Natural killer cell (primary cell): ENCODE measurements around the gene IL1RAPL2. TPM values are rescaled to one million over a fixed set of nuclear protein-coding genes. Genes with fewer than 3 reads are reported as not detected.
"Not testable (repeated sequence)": the region's sequence is repeated elsewhere in the genome, so short reads cannot be mapped to it uniquely, and the experiment has no call there.

ENCODE experiments used
- ATAC-seq, 3 donors: fragments of 150-1000 bp in 2 of 3; fragments of 200-7000 bp in 1 of 3; cut with Tn5 transposase; 1 replicate in 1 of 3; 2 replicates in 2 of 3; pipeline ENCODE4 v1.10.0; 2021; ENCODE audit warnings: mild to moderate bottlenecking in 2 of 3, moderate library complexity in 2 of 3
- DNase-seq, 2 donors: peaks; one replicate each; pipeline versions ENCODE4 v3.0.0 to v3.0.0-alpha.2; 2013 to 2021; ENCODE audit warnings: mixed read lengths in 1 of 2
- H3K27ac ChIP-seq: one replicate; pipeline ENCODE4 v1.5.1; 2013; ENCODE audit warnings: mild to moderate bottlenecking, low read length
- H3K27me3 ChIP-seq: one replicate; pipeline ENCODE4 v1.6.1; 2013; ENCODE audit warnings: low read length; ENCODE audit not compliant: control insufficient read depth, insufficient read depth
- H3K36me3 ChIP-seq: one replicate; pipeline ENCODE4 v1.6.1; 2013; ENCODE audit warnings: low read length; ENCODE audit not compliant: control insufficient read depth, insufficient read depth
- H3K4me1 ChIP-seq: one replicate; pipeline ENCODE4 v1.6.1; 2013; ENCODE audit warnings: low read length; ENCODE audit not compliant: control insufficient read depth, insufficient read depth
- H3K4me3 ChIP-seq: one replicate; pipeline ENCODE4 v1.5.1; 2013; ENCODE audit warnings: low read length
- H3K9me3 ChIP-seq: one replicate; pipeline ENCODE4 v1.6.1; 2013; ENCODE audit warnings: low read length; ENCODE audit not compliant: control insufficient read depth, insufficient read depth
- H3K27ac Mint-ChIP-seq, 2 donors: one replicate each; pipeline ENCODE4 v1.8.0; 2022; ENCODE audit warnings: mild to moderate bottlenecking in 2 of 2, mixed read lengths in 2 of 2, moderate library complexity in 1 of 2
- H3K27me3 Mint-ChIP-seq, 2 donors: one replicate each; pipeline ENCODE4 v1.8.0; 2022; ENCODE audit warnings: low read depth in 2 of 2, mixed read lengths in 2 of 2
- H3K36me3 Mint-ChIP-seq: one replicate; pipeline ENCODE4 v1.8.0; 2022; ENCODE audit warnings: mixed read lengths
- H3K4me1 Mint-ChIP-seq, 2 donors: one replicate each; pipeline ENCODE4 v1.8.0; 2022; ENCODE audit warnings: mixed read lengths in 2 of 2
- H3K4me3 Mint-ChIP-seq: one replicate; pipeline ENCODE4 v1.8.0; 2022; ENCODE audit warnings: mild to moderate bottlenecking, moderate library complexity, mixed read lengths
- H3K9me3 Mint-ChIP-seq, 2 donors: one replicate each; pipeline ENCODE4 v1.8.0; 2022; ENCODE audit warnings: mixed read lengths in 2 of 2
- CTCF ChIP-seq: fragments of 200-600 bp; IDR thresholded peaks from one replicate; pipeline ENCODE4 v1.8.0; 2022; ENCODE audit warnings: antibody characterized with exemption
- WGBS: methylation state at CpG from one replicate; pipeline ENCODE4 v1.1.7; 2013; ENCODE audit warnings: missing lambda C conversion rate; ENCODE audit not compliant: insufficient coverage; 5-methylcytosine and 5-hydroxymethylcytosine counted together
- intact Hi-C: fragments of 100-400 bp; cut with micrococcal nuclease; formaldehyde crosslinking; loops from one replicate; pipeline ENCODE4 v1.14.2; 2022
- total RNA-seq, 4 donors: library from RNA; stranded (reverse); fragments of 120-200 nt in 1 of 4; gene quantifications; one replicate each; pipeline versions ENCODE4 v1.2.3 to v1.2.4, GENCODE V29; 2013 to 2022

IL1RAPL2 gene
- total RNA-seq, 3 donors from 2014 or later (not counting 1 experiment from before 2014, with no cell fraction given): not detected

GRCh38 chrX:104539081-104539480, 26.9 kb upstream of the IL1RAPL2 start:
- Mint-ChIP-seq H3K27me3 (no peaks in the 10 kb centered on the region), H3K4me3 (no peak overlapping the region), H3K36me3 (no peaks in the 10 kb centered on the region), H3K27ac (no peak overlapping the region), H3K9me3 (peaks cover 2 to 3% of the 10 kb centered on the region in 2 donors), H3K4me1 (no peaks in the 10 kb centered on the region)
- H3K27ac ChIP-seq: no peak overlapping the region
- 100% methylated on average over 1 of the region's 2 CpGs for WGBS
- H3K36me3 ChIP-seq: no peaks in the 10 kb centered on the region
- no peaks in the 10 kb centered on the region for H3K9me3 ChIP-seq
- no peaks in the 10 kb centered on the region for H3K27me3 ChIP-seq
- H3K4me3 ChIP-seq: no peak overlapping the region
- DNase-seq (no peak), ATAC-seq (no peak)
- intact Hi-C loops: no loop called here
- no peak for TF ChIP-seq CTCF
- H3K4me1 ChIP-seq: no peaks in the 10 kb centered on the region

GRCh38 chrX:104542447-104542846, 23.6 kb upstream of the IL1RAPL2 start:
- H3K27ac ChIP-seq, H3K4me1 ChIP-seq, H3K36me3 Mint-ChIP-seq, H3K9me3 Mint-ChIP-seq, H3K9me3 ChIP-seq, ATAC-seq, DNase-seq, H3K36me3 ChIP-seq, H3K27ac Mint-ChIP-seq, H3K4me1 Mint-ChIP-seq, H3K4me3 Mint-ChIP-seq, H3K27me3 ChIP-seq, H3K27me3 Mint-ChIP-seq, H3K4me3 ChIP-seq, intact Hi-C loops: not testable (repeated sequence)
- 90% methylated on average over 2 of the region's 2 CpGs for WGBS

- H3K27ac ChIP-seq: no peak overlapping the region
- Mint-ChIP-seq H3K9me3 (peaks cover 0 to 5% of the 10 kb centered on the region in 2 donors), H3K27me3 (peaks cover 10 to 12% of the 10 kb centered on the region in 2 donors), H3K4me3 (no peak overlapping the region), H3K27ac (no peak overlapping the region), H3K36me3 (no peaks in the 10 kb centered on the region), H3K4me1 (no peaks in the 10 kb centered on the region)
- H3K4me1 ChIP-seq: no peaks in the 10 kb centered on the region
- TF ChIP-seq CTCF: no peak
- H3K27me3 ChIP-seq: no peaks in the 10 kb centered on the region
- no peak for DNase-seq
- H3K36me3 ChIP-seq: no peaks in the 10 kb centered on the region
- no peak overlapping the region for H3K4me3 ChIP-seq
- intact Hi-C loops: no loop called here
- WGBS: 57% methylated on average over 9 of the region's 9 CpGs
- H3K9me3 ChIP-seq: no peaks in the 10 kb centered on the region
- no peak for ATAC-seq
These were observed 1.7 kb upstream of the IL1RAPL2 start for GRCh38 chrX:104564335-104564734.

GRCh38 chrX:104564921-104565703, 887 bp upstream of the IL1RAPL2 start:
- ATAC-seq: no peak
- Histone ChIP-seq H3K27me3 (no peaks in the 10 kb centered on the region), H3K4me1 (no peaks in the 10 kb centered on the region), H3K4me3 (no peak overlapping the region), H3K36me3 (no peaks in the 10 kb centered on the region), H3K9me3 (no peaks in the 10 kb centered on the region), H3K27ac (no peak overlapping the region)
- intact Hi-C loops: no loop called here
- Mint-ChIP-seq H3K4me3 (no peak overlapping the region), H3K4me1 (no peaks in the 10 kb centered on the region), H3K27me3 (peaks cover 10 to 17% of the 10 kb centered on the region in 2 donors), H3K36me3 (no peaks in the 10 kb centered on the region), H3K9me3 (peaks cover 0 to 5% of the 10 kb centered on the region in 2 donors), H3K27ac (no peak overlapping the region)
- 11% methylated on average over 36 of the region's 39 CpGs for WGBS
- no peak for DNase-seq
- no peak for TF ChIP-seq CTCF
